ENCODE data around the gene SGSM1.

SGSM1 gene

GRCh38 chr22:24954114-24954463 is 148.1 kb downstream of the SGSM1 start (continued):
- TF ChIP-seq, protein P1, sequence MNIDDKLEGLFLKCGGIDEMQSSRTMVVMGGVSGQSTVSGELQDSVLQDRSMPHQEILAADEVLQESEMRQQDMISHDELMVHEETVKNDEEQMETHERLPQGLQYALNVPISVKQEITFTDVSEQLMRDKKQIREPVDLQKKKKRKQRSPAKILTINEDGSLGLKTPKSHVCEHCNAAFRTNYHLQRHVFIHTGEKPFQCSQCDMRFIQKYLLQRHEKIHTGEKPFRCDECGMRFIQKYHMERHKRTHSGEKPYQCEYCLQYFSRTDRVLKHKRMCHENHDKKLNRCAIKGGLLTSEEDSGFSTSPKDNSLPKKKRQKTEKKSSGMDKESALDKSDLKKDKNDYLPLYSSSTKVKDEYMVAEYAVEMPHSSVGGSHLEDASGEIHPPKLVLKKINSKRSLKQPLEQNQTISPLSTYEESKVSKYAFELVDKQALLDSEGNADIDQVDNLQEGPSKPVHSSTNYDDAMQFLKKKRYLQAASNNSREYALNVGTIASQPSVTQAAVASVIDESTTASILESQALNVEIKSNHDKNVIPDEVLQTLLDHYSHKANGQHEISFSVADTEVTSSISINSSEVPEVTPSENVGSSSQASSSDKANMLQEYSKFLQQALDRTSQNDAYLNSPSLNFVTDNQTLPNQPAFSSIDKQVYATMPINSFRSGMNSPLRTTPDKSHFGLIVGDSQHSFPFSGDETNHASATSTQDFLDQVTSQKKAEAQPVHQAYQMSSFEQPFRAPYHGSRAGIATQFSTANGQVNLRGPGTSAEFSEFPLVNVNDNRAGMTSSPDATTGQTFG (tag by site-specific recombination; IDR thresholded peaks at IDR 0.05; ENCODE audit: borderline replicate concordance) = no peak
- no peak for TF ChIP-seq MEIS1 (CRISPR knock-in tag; IDR thresholded peaks at IDR 0.05; ENCODE audit: borderline replicate concordance)
- TF ChIP-seq PRDM6 (tag by site-specific recombination; IDR thresholded peaks at IDR 0.05) = no peak
- no peak for TF ChIP-seq ZNF585B (tag by site-specific recombination; IDR thresholded peaks at IDR 0.05)

DNA sequence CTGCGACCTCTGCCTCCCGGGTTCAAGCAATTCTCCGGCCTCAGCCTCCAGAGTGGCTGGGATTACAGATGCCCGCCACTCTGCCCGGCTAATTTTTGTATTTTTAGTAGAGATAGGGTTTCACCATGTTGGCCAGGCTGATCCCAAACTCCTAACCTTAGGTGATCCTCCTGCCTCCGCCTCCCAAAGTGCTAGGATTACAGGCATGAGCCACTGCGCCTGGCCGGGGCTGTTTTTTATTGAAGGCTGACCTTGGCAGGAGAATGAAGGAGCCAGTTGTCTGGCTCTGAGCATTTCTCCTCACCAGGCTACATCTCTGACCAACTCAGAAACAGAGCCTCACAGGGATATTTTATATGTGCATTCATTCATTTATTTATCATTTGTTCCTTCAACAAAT is 148.8 kb downstream of the SGSM1 start:
- ChIA-PET POLR2A (no interaction called here), CTCF (interaction anchor here (1.5 to 7.9 kb wide), 3 partner anchors 23 to 102 kb away, joined by 5 to 66 read pairs (median 8); no protein-coding TSS in a partner anchor)
- H3K4me1 ChIP-seq (ENCODE audit: control insufficient read depth, insufficient read depth, low read length) = peaks cover 10% of the 10 kb centered on the region; the same call in 1 of the 2 replicates
- no peak overlapping the region for H3K27ac ChIP-seq (ENCODE audit: extremely low read depth, low read depth, low read length)
- no peaks in the 10 kb centered on the region; a peak in 1 of 3 replicates for H3K36me3 ChIP-seq (ENCODE audit: control insufficient read depth in 2 of 2, insufficient read depth in 1 of 2, low read length in 2 of 2)
- no peaks in the 10 kb centered on the region for H3K9me3 ChIP-seq (ENCODE audit: control insufficient read depth, insufficient read depth, low read depth, low read length)
- TF ChIP-seq, protein P2, sequence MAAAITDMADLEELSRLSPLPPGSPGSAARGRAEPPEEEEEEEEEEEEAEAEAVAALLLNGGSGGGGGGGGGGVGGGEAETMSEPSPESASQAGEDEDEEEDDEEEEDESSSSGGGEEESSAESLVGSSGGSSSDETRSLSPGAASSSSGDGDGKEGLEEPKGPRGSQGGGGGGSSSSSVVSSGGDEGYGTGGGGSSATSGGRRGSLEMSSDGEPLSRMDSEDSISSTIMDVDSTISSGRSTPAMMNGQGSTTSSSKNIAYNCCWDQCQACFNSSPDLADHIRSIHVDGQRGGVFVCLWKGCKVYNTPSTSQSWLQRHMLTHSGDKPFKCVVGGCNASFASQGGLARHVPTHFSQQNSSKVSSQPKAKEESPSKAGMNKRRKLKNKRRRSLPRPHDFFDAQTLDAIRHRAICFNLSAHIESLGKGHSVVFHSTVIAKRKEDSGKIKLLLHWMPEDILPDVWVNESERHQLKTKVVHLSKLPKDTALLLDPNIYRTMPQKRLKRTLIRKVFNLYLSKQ (tag by site-specific recombination; IDR thresholded peaks at IDR 0.05; ENCODE audit: borderline replicate concordance) = no peak
- no peak for TF ChIP-seq ZNF747 (tag by site-specific recombination; IDR thresholded peaks at IDR 0.05)
- no peak for TF ChIP-seq ZBTB1 (tag by site-specific recombination; IDR thresholded peaks at IDR 0.05)
- TF ChIP-seq KLF7 (tag by site-specific recombination; IDR thresholded peaks at IDR 0.05; ENCODE audit: borderline replicate concordance) = no peak
- no peak for TF ChIP-seq ZFP3 (tag by site-specific recombination; IDR thresholded peaks at IDR 0.05; ENCODE audit: low read depth)
- no peak for TF ChIP-seq GLIS2 (tag by site-specific recombination; IDR thresholded peaks at IDR 0.05)
- no peak for TF ChIP-seq HOXD13 (CRISPR knock-in tag; IDR thresholded peaks at IDR 0.05; ENCODE audit: borderline replicate concordance)
- no peak for TF ChIP-seq KLF16 (tag by site-specific recombination; IDR thresholded peaks at IDR 0.05)
- TF ChIP-seq ZNF266 (tag by site-specific recombination; IDR thresholded peaks at IDR 0.05; ENCODE audit: low read depth) = no peak
- TF ChIP-seq ZNF521 (tag by site-specific recombination; IDR thresholded peaks at IDR 0.05) = no peak
- TF ChIP-seq ZNF10 (tag by site-specific recombination; IDR thresholded peaks at IDR 0.05) = no peak
- no peak for TF ChIP-seq ZNF660 (tag by site-specific recombination; IDR thresholded peaks at IDR 0.05)
- no peak for TF ChIP-seq ZBTB10 (tag by site-specific recombination; IDR thresholded peaks at IDR 0.05)
- no peak for TF ChIP-seq ZBTB17 (tag by site-specific recombination; IDR thresholded peaks at IDR 0.05)
- TF ChIP-seq ZNF658 (tag by site-specific recombination; IDR thresholded peaks at IDR 0.05) = no peak
- no peak for TF ChIP-seq ZSCAN30 (tag by site-specific recombination; IDR thresholded peaks at IDR 0.05)
- no peak for TF ChIP-seq SALL2 (tag by site-specific recombination; IDR thresholded peaks at IDR 0.05; ENCODE audit: borderline replicate concordance)
- TF ChIP-seq ZNF626 (tag by site-specific recombination; IDR thresholded peaks at IDR 0.05) = no peak
- no peak overlapping the region for H3K4me3 ChIP-seq (ENCODE audit: low read depth, low read length)
